Body of pancreas (tissue), 4 donors: ENCODE results near the gene GINS1. TPM values are rescaled to one million over a fixed set of nuclear protein-coding genes. Genes with fewer than 3 reads are reported as not detected.
A peak's percentile ranks its signal among the peaks of the same experiment; 100 is the strongest.

ENCODE experiments used
- ATAC-seq: fragments of 150-250 bp; one replicate; pipeline ENCODE4 v1.9.1; 2016
- DNase-seq, 4 donors: peaks; one replicate each; pipeline ENCODE4 v3.0.0-alpha.2; 2019
- H3K27ac ChIP-seq, 4 donors: fragments of 200-600 bp; sonication (generic); 1 replicate in 3 of 4; 2 replicates in 1 of 4; pipeline versions ENCODE4 v1.5.1 to v1.6.1; 2016 to 2019; ENCODE audit warnings: mild to moderate bottlenecking in 1 of 4, mixed read lengths in 1 of 4, moderate library complexity in 1 of 4
- H3K27me3 ChIP-seq, 2 donors: fragments of 200-600 bp; sonication (generic); one replicate each; pipeline ENCODE4 v1.6.0; 2016; ENCODE audit warnings: mild to moderate bottlenecking in 1 of 2
- H3K36me3 ChIP-seq, 2 donors: fragments of 200-600 bp; sonication (generic); replicated peaks in 1 of 2; 2 replicates each; pipeline ENCODE4 v1.5.1; 2016; ENCODE audit warnings: low read depth in 2 of 2; ENCODE audit not compliant: insufficient read depth in 1 of 2
- H3K4me1 ChIP-seq: fragments of 200-600 bp; sonication (generic); one replicate; pipeline ENCODE4 v1.6.0; 2016
- H3K4me3 ChIP-seq, 2 donors: fragments of 200-600 bp; sonication (generic); 1 replicate in 1 of 2; 2 replicates in 1 of 2; pipeline ENCODE4 v1.5.1; 2016 to 2019
- H3K9me3 ChIP-seq, 3 donors: fragments of 200-600 bp; sonication (generic); 1 replicate in 2 of 3; 2 replicates in 1 of 3; pipeline ENCODE4 v1.5.1; 2016
- POLR2A ChIP-seq, 3 donors: fragments of 450-650 bp; IDR thresholded peaks; one replicate each; pipeline ENCODE4 v1.6.1; 2016; ENCODE audit warnings: antibody characterized with exemption in 3 of 3, mild to moderate bottlenecking in 2 of 3
- WGBS, 2 donors: methylation state at CpG; one replicate each; pipeline ENCODE4 v1.1.5; 2017; 5-methylcytosine and 5-hydroxymethylcytosine counted together
- intact Hi-C: fragments of 100-400 bp; cut with DNase I; formaldehyde crosslinking; loops from one replicate; pipeline ENCODE4 v1.15.1; 2023
- total RNA-seq, 2 donors: library from RNA; depleted of rRNA; stranded (reverse); fragments of >200 nt; gene quantifications; one replicate each; pipeline ENCODE4 v1.1.0, GENCODE V29; 2016
- TF ChIP-seq, protein P1 (sequence below), 7 experiments: fragments of 450-650 bp in 4 of 7; fragments of 200-600 bp in 3 of 7; sonication (generic) in 3 of 7; IDR thresholded peaks; one replicate each; pipeline ENCODE4 v1.5.1; 2016 to 2019; ENCODE audit warnings: antibody characterized with exemption in 7 of 7

GINS1 gene
- total RNA-seq, 2 donors from 2014 or later = 0.78 to 0.99 TPM

DNA sequence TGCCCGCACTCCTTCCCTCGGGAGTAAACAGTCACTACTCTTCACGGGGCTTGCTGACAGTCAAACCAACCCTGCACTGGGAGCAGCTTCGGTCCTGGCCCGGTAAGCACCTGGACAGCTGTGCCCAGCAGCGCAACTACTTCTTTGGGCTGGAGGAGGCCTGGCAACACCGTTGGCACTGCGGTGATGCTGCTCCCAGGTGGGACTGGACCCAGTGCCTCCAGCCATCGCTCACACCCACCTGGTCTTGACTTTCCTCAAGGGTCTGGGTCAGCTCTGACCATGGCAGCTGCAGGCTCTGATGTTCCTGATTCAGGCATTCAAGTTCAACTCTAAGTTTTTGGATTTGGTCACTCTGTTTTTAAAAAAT lies 53.8 kb downstream of the GINS1 start:
- intact Hi-C loops = no loop called here
- DNase-seq = no peak
- ATAC-seq = no peak
- H3K36me3 ChIP-seq = no peaks in the 10 kb centered on the region
- H3K4me1 ChIP-seq = no peaks in the 10 kb centered on the region
- H3K27ac ChIP-seq = no peak overlapping the region
- H3K4me3 ChIP-seq = no peak overlapping the region
- TF ChIP-seq POLR2A (IDR thresholded peaks at IDR 0.05) = no peak
- TF ChIP-seq, protein P1, sequence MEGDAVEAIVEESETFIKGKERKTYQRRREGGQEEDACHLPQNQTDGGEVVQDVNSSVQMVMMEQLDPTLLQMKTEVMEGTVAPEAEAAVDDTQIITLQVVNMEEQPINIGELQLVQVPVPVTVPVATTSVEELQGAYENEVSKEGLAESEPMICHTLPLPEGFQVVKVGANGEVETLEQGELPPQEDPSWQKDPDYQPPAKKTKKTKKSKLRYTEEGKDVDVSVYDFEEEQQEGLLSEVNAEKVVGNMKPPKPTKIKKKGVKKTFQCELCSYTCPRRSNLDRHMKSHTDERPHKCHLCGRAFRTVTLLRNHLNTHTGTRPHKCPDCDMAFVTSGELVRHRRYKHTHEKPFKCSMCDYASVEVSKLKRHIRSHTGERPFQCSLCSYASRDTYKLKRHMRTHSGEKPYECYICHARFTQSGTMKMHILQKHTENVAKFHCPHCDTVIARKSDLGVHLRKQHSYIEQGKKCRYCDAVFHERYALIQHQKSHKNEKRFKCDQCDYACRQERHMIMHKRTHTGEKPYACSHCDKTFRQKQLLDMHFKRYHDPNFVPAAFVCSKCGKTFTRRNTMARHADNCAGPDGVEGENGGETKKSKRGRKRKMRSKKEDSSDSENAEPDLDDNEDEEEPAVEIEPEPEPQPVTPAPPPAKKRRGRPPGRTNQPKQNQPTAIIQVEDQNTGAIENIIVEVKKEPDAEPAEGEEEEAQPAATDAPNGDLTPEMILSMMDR (IDR thresholded peaks at IDR 0.05) = no peak
- H3K9me3 ChIP-seq = no peaks in the 10 kb centered on the region
- WGBS, 2 donors = 73 to 84% methylated on average over 9 of the region's 9 CpGs
- H3K27me3 ChIP-seq = no peaks in the 10 kb centered on the region

DNA sequence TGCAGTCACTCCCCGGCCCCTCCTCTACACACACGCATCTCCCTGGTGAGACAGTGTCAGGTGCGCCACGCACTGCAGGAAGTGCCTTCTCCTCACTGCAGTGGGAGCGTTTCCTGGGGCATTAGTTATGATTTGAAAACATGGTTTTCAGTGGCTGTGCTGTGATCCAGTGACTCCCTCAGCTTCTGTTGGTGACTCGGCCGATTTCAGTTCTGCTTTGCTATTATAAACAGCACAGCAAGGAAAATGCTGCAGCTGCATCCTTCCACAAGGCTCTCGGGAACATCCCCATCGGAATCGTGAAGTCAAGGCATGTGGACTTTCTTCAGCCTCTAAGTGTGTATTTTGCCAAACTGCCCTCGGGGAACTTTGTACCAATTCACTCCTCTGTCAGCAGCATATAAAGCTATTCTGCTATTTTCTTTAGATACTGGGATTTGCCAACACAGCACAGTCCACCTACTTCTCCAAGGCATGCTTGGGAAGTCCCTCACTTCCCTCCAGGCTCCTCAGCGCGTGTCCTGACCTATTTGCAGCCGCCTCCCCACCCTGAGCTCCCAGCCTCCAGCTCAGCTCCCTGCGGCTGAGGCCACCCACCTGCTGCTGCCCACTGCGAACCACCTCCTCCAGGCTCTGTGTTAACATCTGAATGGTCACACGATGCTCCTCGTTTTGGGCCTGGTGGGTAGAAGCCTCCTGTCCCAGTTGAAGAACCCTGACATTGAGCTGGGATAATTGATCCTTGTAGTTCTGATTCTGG lies 54.5 kb downstream of the GINS1 start:
- Histone ChIP-seq H3K27ac (no peak overlapping the region), H3K9me3 (no peaks in the 10 kb centered on the region), H3K4me3 (no peak overlapping the region), H3K27me3 (no peaks in the 10 kb centered on the region), H3K36me3 (no peaks in the 10 kb centered on the region), H3K4me1 (no peaks in the 10 kb centered on the region)
- intact Hi-C loops = no loop called here
- peak in 1 of 4 donors; percentile 18 for DNase-seq
- 75 to 86% methylated on average over 18 of the region's 18 CpGs for WGBS, 2 donors
- TF ChIP-seq, protein P1 (IDR thresholded peaks at IDR 0.05) = no peak
- ATAC-seq = no peak

DNA sequence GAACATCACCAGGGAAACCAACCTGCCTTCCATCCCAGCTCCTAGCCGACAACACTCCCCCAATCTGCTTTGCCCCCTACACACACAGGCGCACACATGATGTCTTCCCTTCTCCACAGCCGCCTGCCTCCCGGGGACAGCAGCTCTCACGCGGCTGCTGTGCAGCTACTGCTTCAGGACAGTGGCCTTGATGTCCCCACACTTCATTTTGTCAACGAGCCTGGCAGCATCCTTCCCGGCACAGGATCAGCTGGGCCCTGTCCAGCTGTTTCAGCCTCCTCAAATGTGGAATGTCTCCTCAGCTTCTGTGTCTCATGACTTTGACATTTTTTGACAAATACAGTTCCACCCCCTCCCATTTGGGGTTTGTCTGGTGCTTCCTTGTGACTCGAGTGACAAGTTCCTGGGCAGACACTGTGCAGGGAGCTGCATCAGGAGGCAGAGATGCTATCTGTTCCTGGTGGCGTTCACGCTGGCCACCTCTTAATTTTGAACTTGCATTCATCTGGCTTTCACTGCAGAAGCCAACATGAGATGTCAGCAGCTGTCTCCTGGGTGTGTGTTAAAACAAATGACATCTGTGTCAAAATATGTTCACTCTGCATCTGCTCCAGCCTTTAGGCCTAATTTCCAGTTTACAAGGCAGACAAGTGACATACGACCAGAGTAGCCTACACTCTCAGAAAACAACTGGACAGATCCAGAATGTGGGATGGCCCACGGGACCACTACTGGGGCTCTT lies 57.2 kb downstream of the GINS1 start:
- WGBS, 2 donors = 82 to 83% methylated on average over 13 of the region's 13 CpGs
- Histone ChIP-seq H3K4me3 (no peak overlapping the region), H3K4me1 (no peaks in the 10 kb centered on the region), H3K36me3 (no peaks in the 10 kb centered on the region), H3K9me3 (no peaks in the 10 kb centered on the region), H3K27me3 (no peaks in the 10 kb centered on the region), H3K27ac (no peak overlapping the region)
- intact Hi-C loops = no loop called here
- ATAC-seq (no peak), DNase-seq (no peak)
- TF ChIP-seq, protein P1 (IDR thresholded peaks at IDR 0.05) = no peak

DNA sequence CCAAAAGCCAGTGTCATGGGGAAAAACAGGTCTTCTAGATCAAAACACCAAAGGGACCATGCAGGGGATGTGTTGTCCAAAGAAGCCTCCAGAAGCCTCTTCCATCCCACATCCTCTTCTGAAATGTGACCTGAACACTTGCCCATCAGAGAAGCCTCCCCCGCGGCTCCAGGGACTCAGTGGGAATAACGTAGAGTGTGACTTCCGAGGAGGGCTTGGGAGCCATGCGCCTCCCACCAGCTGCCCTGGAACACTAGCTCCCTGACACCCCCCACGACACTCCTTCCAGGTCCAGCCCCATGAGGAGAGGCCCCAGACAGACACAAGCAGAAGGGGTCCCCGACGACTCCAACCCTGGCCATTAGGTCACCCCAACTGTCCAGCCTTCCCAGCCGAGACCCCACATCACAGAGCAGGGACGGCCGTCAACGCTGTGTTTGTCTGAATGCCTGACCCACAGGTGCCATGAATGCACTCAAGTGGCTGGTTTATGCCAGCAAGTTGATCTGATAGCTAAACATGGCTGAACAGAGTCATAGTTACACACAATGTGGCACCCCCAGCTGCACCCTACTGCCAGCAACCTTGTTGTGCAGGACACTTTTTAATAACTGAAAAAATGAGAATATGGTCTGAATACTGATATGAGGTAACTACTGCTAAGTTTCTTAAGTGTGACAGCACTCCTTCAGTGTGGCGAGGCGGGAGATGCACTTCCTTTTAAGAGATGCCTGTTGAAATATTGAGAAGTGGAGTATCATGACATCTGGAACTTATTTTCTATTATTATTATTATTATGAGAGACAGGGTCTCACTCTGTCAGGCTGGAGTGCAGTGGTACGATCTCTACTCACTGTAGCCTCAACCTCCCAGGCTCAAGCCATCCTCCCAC lies 58.0 kb downstream of the GINS1 start:
- Histone ChIP-seq H3K4me3 (no peak overlapping the region), H3K36me3 (no peaks in the 10 kb centered on the region), H3K27ac (no peak overlapping the region), H3K27me3 (no peaks in the 10 kb centered on the region), H3K9me3 (no peaks in the 10 kb centered on the region), H3K4me1 (no peaks in the 10 kb centered on the region)
- TF ChIP-seq, protein P1 (IDR thresholded peaks at IDR 0.05) = no peak
- no peak for TF ChIP-seq POLR2A (IDR thresholded peaks at IDR 0.05)
- intact Hi-C loops = no loop called here
- DNase-seq (no peak), ATAC-seq (no peak)
- 82 to 84% methylated on average over 9 to 15 of the region's 15 CpGs for WGBS, 2 donors
